GM18526 (cell line): ENCODE data around the gene RPS15.

ENCODE experiments used
- POLR2A ChIP-seq: IDR thresholded peaks from 3 replicates; pipeline ENCODE4 v1.6.1; 2011; ENCODE audit not compliant: insufficient read length; ENCODE audit errors: extremely low read depth

RPS15 gene

GRCh38 chr19:1472231-1473084 lies 34.3 kb downstream of the RPS15 start:
- no peak for TF ChIP-seq POLR2A

DNA sequence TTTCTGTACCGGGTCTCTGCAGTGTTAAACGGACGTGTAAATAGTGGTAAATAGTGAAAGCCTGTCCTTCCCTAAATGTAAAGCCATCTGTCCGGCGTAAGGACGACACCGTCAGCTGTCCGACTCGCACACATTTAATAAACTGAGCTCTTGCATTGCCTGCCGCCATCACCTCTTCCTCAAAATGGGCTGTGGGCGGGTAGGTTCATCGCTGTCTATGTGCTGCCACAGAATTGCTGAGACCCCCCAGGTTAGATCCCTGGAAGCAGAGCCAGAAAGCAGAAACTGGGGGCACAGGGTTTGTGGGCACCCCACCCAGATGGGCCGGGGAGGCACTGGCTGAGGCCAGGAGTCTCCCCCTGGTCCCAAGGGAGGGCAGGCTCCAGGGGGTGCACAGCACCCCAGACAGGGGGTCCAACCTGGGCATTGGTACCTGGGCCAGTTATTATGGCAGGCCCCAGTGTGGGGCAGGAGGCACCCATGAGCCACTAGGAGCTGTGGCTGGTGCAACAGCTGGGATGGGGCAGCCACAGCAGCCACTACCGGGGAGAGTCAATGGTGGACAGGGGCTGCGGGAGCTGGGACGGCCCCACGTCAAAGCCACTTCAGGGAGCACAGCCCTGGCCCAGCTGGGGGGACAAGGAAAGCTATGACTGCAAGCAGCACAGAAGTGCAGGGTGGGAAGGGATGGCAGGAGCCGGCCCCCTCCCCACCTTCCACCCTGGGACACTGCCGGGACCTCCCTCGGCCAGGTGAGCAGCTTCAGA lies 35.1 kb downstream of the RPS15 start:
- no peak for TF ChIP-seq POLR2A

DNA sequence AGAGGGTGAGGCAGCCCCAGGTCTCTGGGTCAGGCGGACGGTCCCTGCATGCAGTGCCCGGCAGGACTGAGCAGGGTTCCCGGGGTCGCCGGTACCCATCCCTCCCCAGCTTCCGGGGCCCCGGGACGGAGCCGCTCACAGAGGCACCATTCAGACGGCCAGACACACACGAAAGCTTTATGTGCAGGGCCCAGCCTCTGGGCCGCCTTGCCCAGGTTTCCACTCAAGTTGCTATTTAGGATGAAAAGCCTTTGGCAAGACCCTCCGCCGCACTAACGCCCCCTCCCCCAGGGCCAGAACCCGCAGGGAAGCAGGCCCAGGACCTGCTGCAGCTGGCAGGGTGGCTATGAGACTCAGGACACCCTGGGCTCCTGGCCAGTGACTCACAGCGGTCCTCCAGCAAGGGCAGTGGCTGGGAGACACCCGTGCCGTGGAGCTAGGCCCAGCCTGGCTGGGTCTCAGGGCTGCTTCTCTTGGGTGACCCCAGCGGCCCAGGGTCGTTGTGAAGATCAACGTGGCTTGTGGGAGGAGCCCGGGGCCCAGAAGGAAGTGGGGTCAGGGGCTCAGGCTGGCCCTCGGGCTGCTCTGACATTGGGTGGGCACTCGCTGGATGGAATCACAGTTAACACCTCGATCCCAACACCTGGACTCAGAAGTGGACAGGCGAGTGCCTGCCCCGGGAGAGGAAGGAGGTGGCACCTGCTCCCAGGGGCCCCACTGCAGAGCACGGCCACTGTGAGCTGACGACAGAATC lies 36.0 kb downstream of the RPS15 start:
- TF ChIP-seq POLR2A, result no peak

- no peak for TF ChIP-seq POLR2A
These were observed 36.7 kb downstream of the RPS15 start for GRCh38 chr19:1474765-1475351.

DNA sequence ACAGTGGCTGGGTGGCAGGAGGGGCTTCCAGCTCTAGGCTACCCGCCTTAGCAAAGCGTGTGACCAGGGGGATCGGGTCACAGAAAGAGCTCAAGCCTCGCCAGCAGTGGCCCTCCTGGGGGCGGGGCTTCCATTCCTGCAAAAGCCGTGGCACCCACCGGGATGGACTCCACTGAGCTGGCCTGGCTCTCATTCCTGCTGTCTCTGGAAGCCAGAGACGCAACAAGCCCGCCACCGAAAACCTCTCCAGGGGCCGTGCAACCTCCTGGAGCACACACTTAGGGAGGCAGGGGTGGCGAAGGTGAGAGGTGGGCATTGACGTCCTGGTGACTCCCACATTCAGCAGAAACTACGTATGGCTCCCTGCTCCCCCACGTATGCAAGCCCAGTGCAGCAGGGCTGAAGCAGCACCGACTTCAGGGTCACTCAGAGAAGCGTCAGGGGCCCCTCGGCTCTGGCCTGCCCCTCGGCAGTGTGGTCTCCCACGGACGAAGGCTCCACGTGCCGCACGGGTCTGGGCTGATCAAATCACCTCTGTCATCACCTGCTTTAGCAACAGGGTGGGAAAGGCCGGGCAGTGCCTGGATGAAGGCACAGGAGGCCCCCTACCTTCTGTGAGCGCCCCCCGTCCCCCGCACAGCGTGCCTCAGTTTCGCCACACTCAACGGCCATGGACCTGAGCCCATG lies 37.7 kb downstream of the RPS15 start:
- no peak for TF ChIP-seq POLR2A

DNA sequence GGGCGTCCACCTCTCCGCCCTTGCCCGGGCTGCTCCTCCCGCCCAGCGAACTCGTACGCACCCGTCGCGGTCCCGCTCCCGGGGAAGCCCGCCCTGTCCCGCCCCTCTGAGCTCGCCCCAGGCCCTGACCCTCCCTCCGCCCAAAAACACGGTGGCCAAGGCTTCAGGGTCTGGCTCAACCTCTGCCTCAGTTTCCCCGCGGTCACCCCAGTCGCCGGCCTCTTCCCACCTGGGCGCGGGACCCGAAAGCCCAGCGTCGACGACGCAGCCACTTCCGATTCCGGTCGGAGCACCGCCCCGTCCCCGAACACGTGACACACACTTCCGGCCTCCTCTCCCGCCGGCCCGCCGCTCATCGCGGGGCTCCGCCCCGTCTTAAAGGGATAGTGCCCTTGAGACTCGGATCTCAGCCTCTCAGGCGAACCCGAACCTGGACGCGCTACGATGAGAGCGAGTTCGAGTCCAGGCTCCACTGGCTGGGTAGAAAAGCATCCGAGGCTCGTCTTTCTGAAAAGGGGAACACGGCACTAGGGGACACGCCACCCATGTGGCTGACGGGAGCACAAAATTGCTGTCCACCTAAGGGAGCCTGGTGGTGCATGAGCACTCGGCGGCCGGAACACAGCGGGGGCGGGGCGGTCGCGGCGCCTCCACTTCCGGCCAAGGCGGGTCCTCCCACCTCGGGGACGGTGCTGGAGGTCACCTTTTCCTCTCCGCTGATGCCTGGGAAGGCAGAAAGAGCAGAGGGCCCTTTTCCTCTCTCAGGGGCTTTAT lies 40.9 kb downstream of the RPS15 start, which contains the start of gene C19orf25:
TSS of gene C19orf25 (minus strand) at position 282 of the 774 bp plus-strand sequence. CDS start 312 bp downstream, outside the sequence.
- peak; percentile 92 for TF ChIP-seq POLR2A

DNA sequence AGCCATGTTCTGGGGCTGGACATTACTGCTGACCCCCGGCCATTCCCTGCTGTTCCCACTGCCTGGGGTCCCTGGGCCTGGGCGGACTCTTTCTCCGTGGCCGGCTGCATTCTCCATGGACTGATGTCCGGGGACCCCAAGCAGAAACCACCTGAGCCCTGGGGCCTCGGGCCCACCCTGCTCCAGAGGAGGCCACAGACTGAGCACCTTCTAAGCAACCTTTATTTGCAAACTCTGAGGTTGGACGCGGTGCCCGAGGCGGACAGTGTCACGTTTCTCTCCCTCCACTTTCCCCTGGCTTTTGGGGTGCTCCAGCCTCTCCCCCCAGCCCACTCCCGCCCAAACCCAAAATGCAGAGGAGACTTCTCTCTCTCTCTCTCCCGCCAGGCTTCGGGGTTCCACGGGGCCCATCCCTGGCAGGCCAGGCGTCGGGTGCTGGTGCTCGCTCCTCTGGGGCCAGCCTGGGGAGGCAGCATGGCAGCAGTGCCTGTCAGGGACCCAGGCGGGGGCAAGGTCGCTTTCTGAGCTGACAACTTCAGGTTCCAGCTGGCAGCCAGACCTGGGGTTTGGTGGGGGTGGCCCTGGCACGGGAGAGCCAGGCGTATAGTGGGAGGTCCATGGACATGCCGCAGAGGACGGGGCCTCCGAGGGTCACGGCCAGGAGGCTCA lies 43.2 kb downstream of the RPS15 start:
- TF ChIP-seq POLR2A, result no peak

DNA sequence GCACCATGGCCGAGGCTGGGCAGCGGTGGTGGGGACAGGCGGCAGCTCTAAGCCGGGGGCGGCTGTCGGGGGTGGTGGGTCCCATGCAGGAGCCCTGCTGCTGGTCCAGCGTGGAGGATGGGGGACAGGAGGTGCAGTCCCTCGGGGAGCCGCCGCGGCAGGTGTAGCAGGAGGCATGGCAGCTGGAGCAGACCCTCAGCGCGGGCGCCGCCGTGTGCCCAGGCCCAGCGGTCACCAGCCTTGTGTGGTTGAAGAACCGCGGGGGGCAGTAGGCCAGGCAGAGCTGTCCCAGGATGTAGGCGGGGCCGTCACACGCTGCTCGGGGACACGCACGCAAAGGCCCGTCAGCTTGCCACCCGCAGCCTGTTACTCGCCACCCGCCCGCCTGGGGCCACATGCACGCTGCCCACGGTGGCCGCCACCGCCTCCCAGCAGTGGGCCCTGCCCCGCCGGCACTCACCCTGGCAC lies 43.7 kb downstream of the RPS15 start:
- no peak for TF ChIP-seq POLR2A

DNA sequence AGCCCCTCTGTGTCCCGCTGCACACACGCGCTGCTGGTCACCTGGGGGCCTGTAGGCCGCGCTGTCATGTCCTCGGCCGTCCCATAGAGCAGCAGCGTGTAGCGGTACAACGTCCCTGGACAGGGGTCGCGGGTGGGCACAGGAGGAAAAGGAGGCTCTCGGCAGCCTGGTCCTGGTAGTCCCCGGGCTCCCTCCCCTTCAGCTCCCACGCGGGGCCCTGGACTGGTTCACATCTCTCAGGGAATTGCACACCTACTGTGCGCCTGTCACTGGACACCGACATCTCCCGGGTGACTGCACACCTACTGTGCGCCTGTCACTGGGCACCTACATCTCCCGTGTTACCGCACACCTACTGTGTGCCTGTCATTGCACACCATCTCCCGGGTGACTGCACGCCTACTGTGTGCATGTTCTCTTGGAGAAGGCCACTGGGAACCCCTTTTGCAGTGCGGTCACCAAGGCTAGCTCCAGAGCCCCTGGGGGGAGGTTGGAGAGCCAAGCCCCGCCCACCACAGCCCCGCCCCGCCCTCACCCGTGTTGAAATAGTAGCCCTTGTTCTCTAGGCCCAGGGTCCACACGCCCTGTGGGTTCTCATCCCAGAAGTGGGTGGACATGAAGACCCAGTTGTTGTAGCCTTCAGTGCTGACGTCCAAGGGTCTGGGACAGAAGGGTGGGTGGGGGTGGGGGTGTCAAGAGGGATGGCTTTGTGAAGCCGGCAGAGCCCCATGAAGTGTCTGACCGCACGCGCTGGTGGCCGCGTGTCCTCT lies 44.4 kb downstream of the RPS15 start:
- TF ChIP-seq POLR2A, result no peak

GRCh38 chr19:1483131-1483978 lies 45.2 kb downstream of the RPS15 start:
- no peak for TF ChIP-seq POLR2A

GRCh38 chr19:1483979-1484428 lies 45.8 kb downstream of the RPS15 start:
- no peak for TF ChIP-seq POLR2A
